ENCODE data around the gene AKAP13.

Gene AKAP13

GRCh38 chr15:85766001-85766831 lies 385.8 kb downstream of the AKAP13 start:
- Histone ChIP-seq H3K9ac (ENCODE audit: low read length) (no peak overlapping the region), H3K9me3 (ENCODE audit: insufficient read depth, low read length) (no peaks in the 10 kb centered on the region), H3F3A (ENCODE audit: insufficient read depth) (no peaks in the 10 kb centered on the region), H3K4me3 (ENCODE audit: insufficient read depth, low read length, poor library complexity, severe bottlenecking) (no peak overlapping the region), H2AFZ (ENCODE audit: low read depth, low read length, severe bottlenecking) (no peak overlapping the region), H3K4me2 (ENCODE audit: low read depth, low read length, poor library complexity, severe bottlenecking) (no peak overlapping the region), H3K9me2 (replicated peaks; ENCODE audit: insufficient read depth, low read length) (no peaks in the 10 kb centered on the region), H4K20me1 (ENCODE audit: low read depth, low read length) (no peaks in the 10 kb centered on the region), H3K27ac (ENCODE audit: low read depth, low read length) (no peak overlapping the region), H3K79me2 (ENCODE audit: insufficient read depth, low read length) (no peaks in the 10 kb centered on the region), H3K27me3 (ENCODE audit: low read length) (no peaks in the 10 kb centered on the region), H3K36me3 (ENCODE audit: low read length) (no peaks in the 10 kb centered on the region)
- TF ChIP-seq CTCF (IDR thresholded peaks at IDR 0.05; ENCODE audit: insufficient read depth, low read length, poor library complexity, severe bottlenecking) (no peak), EZH2phosphoT487 (conservative IDR thresholded peaks at IDR 0.05; ENCODE audit: low read length) (no peak)

GRCh38 chr15:85767785-85768529 lies 387.6 kb downstream of the AKAP13 start:
- no peak overlapping the region for H2AFZ ChIP-seq (ENCODE audit: low read depth, low read length, severe bottlenecking)
- no peaks in the 10 kb centered on the region for H4K20me1 ChIP-seq (ENCODE audit: low read depth, low read length)
- no peaks in the 10 kb centered on the region for H3K36me3 ChIP-seq (ENCODE audit: low read length)
- no peaks in the 10 kb centered on the region for H3F3A ChIP-seq (ENCODE audit: insufficient read depth)
- H3K79me2 ChIP-seq (ENCODE audit: insufficient read depth, low read length) = no peaks in the 10 kb centered on the region
- TF ChIP-seq CTCF (IDR thresholded peaks at IDR 0.05; ENCODE audit: insufficient read depth, low read length, poor library complexity, severe bottlenecking) = no peak
- no peak for TF ChIP-seq EZH2phosphoT487 (conservative IDR thresholded peaks at IDR 0.05; ENCODE audit: low read length)
- H3K27me3 ChIP-seq (ENCODE audit: low read length) = no peaks in the 10 kb centered on the region
- H3K4me2 ChIP-seq (ENCODE audit: low read depth, low read length, poor library complexity, severe bottlenecking) = no peak overlapping the region
- H3K9ac ChIP-seq (ENCODE audit: low read length) = no peak overlapping the region
- no peak overlapping the region for H3K4me3 ChIP-seq (ENCODE audit: insufficient read depth, low read length, poor library complexity, severe bottlenecking)
- no peaks in the 10 kb centered on the region for H3K9me3 ChIP-seq (ENCODE audit: insufficient read depth, low read length)
- H3K27ac ChIP-seq (ENCODE audit: low read depth, low read length) = no peak overlapping the region
- H3K9me2 ChIP-seq (replicated peaks; ENCODE audit: insufficient read depth, low read length) = no peaks in the 10 kb centered on the region

GRCh38 chr15:85768595-85769168 lies 388.3 kb downstream of the AKAP13 start:
- no peak for TF ChIP-seq EZH2phosphoT487 (conservative IDR thresholded peaks at IDR 0.05; ENCODE audit: low read length)
- no peak for TF ChIP-seq CTCF (IDR thresholded peaks at IDR 0.05; ENCODE audit: insufficient read depth, low read length, poor library complexity, severe bottlenecking)
- no peak overlapping the region for H2AFZ ChIP-seq (ENCODE audit: low read depth, low read length, severe bottlenecking)
- H3K79me2 ChIP-seq (ENCODE audit: insufficient read depth, low read length) = no peaks in the 10 kb centered on the region
- H3K27me3 ChIP-seq (ENCODE audit: low read length) = no peaks in the 10 kb centered on the region
- no peaks in the 10 kb centered on the region for H3K9me2 ChIP-seq (replicated peaks; ENCODE audit: insufficient read depth, low read length)
- no peaks in the 10 kb centered on the region for H3K9me3 ChIP-seq (ENCODE audit: insufficient read depth, low read length)
- no peak overlapping the region for H3K4me2 ChIP-seq (ENCODE audit: low read depth, low read length, poor library complexity, severe bottlenecking)
- H3K9ac ChIP-seq (ENCODE audit: low read length) = no peak overlapping the region
- no peaks in the 10 kb centered on the region for H4K20me1 ChIP-seq (ENCODE audit: low read depth, low read length)
- H3K4me3 ChIP-seq (ENCODE audit: insufficient read depth, low read length, poor library complexity, severe bottlenecking) = no peak overlapping the region
- H3F3A ChIP-seq (ENCODE audit: insufficient read depth) = no peaks in the 10 kb centered on the region
- H3K27ac ChIP-seq (ENCODE audit: low read depth, low read length) = no peak overlapping the region
- H3K36me3 ChIP-seq (ENCODE audit: low read length) = no peaks in the 10 kb centered on the region

Data from SU-DHL-6 (cell line).